WTC11 (cell line): ENCODE results near the gene TBX4.

Experiments
- ATF1 ChIP-seq: sonication (generic); formaldehyde crosslinking; IDR thresholded peaks from 2 replicates; pipeline ENCODE4 v1.8.1; 2023; ENCODE audit warnings: mild to moderate bottlenecking, moderate library complexity, missing genetic modification reagents
- CREM ChIP-seq: sonication (generic); formaldehyde crosslinking; IDR thresholded peaks from 2 replicates; pipeline ENCODE4 v1.8.1; 2022; ENCODE audit warnings: mild to moderate bottlenecking, missing genetic modification reagents, moderate library complexity
- CTCF ChIP-seq: fragments of 200-600 bp; IDR thresholded peaks from 2 replicates; pipeline ENCODE4 v1.8.0; 2022; ENCODE audit warnings: antibody characterized with exemption
- ETV6 ChIP-seq: sonication (generic); formaldehyde crosslinking; IDR thresholded peaks from 2 replicates; pipeline ENCODE4 v1.8.1; 2022; ENCODE audit warnings: mild to moderate bottlenecking, missing genetic modification reagents
- NR3C1 ChIP-seq: sonication (generic); formaldehyde crosslinking; conservative IDR thresholded peaks from 2 replicates; pipeline ENCODE4 v1.8.1; 2023; ENCODE audit warnings: low read depth, mild to moderate bottlenecking, missing genetic modification reagents
- TEAD4 ChIP-seq: sonication (generic); formaldehyde crosslinking; IDR thresholded peaks from 2 replicates; pipeline ENCODE4 v1.8.0; 2022; ENCODE audit warnings: mild to moderate bottlenecking, missing genetic modification reagents
- ZNF423 ChIP-seq: fragments of 250-450 bp; sonication (Bioruptor Pico); IDR thresholded peaks from 2 replicates; pipeline ENCODE4 v2.1.2; 2022; ENCODE audit warnings: mild to moderate bottlenecking, moderate library complexity
- TF ChIP-seq, protein P1 (sequence below): sonication (generic); formaldehyde crosslinking; IDR thresholded peaks from 2 replicates; pipeline ENCODE4 v1.8.0; 2022; ENCODE audit warnings: mild to moderate bottlenecking, missing genetic modification reagents
- TF ChIP-seq, protein P2 (sequence below): sonication (generic); formaldehyde crosslinking; IDR thresholded peaks from 2 replicates; pipeline ENCODE4 v1.8.1; 2022; ENCODE audit warnings: low read depth, mild to moderate bottlenecking, moderate library complexity, missing genetic modification reagents, borderline replicate concordance

DNA sequence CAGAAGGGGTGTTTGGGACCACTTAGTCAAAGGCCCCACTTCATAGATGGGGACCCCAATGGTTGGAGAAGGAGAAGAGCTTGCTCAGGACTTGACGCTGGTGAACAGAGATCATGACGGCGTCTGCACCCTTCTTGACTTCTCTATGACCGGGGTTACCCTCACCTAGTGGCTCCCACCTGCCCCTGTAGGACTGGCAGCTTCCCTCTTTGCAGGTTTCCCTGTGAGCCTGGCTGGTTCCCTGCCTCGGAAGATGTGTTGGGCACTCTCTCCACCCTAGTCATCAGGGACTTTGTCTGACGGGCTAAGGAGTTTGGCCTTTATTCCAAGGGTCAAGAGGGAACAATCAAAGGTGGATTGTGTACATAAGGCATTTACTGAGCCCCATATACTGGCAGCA lies 22.7 kb downstream of the TBX4 start:
- no peak for TF ChIP-seq CTCF
- TF ChIP-seq, protein P1, sequence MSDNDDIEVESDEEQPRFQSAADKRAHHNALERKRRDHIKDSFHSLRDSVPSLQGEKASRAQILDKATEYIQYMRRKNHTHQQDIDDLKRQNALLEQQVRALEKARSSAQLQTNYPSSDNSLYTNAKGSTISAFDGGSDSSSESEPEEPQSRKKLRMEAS (CRISPR knock-in tag), result no peak
- TF ChIP-seq, protein P2, sequence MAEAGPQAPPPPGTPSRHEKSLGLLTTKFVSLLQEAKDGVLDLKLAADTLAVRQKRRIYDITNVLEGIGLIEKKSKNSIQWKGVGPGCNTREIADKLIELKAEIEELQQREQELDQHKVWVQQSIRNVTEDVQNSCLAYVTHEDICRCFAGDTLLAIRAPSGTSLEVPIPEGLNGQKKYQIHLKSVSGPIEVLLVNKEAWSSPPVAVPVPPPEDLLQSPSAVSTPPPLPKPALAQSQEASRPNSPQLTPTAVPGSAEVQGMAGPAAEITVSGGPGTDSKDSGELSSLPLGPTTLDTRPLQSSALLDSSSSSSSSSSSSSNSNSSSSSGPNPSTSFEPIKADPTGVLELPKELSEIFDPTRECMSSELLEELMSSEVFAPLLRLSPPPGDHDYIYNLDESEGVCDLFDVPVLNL (CRISPR knock-in tag), result no peak
- no peak for TF ChIP-seq TEAD4 (CRISPR knock-in tag)
- no peak for TF ChIP-seq ZNF423 (CRISPR knock-in tag)
- TF ChIP-seq ETV6 (CRISPR knock-in tag), result no peak
- TF ChIP-seq ATF1 (CRISPR knock-in tag), result no peak
- TF ChIP-seq NR3C1 (CRISPR knock-in tag), result no peak
- no peak for TF ChIP-seq CREM (CRISPR knock-in tag)
